Esophagus muscularis mucosa (tissue), 3 donors: ENCODE results near the gene TMEM244.

ENCODE experiments used
- CTCF ChIP-seq, 3 experiments: fragments of 200-600 bp in 2 of 3; fragments of 450-650 bp in 1 of 3; sonication (generic) in 2 of 3; IDR thresholded peaks; one replicate each; pipeline ENCODE4 v1.5.1; 2017 to 2019; ENCODE audit warnings: antibody characterized with exemption in 3 of 3, mild to moderate bottlenecking in 2 of 3, moderate library complexity in 1 of 3
- POLR2AphosphoS5 ChIP-seq, 2 donors: sonication (generic); formaldehyde crosslinking; IDR thresholded peaks; one replicate each; pipeline ENCODE4 v1.6.1; 2017; ENCODE audit warnings: antibody characterized with exemption in 2 of 2

GRCh38 chr6:129903082-129903481 is 42.0 kb upstream of the TMEM244 start:
- TF ChIP-seq CTCF (IDR thresholded peaks at IDR 0.05) = no peak
- TF ChIP-seq POLR2AphosphoS5 (IDR thresholded peaks at IDR 0.05) = no peak
